GM12873 (cell line): ENCODE results near the gene EHD1.

Experiments
- TF ChIP-seq, protein P1 (sequence below): IDR thresholded peaks from 2 replicates; pipeline ENCODE4 v1.5.1; 2012; ENCODE audit warnings: low read depth, mild to moderate bottlenecking, moderate library complexity, low read length, control low read depth; ENCODE audit not compliant: insufficient read depth; ENCODE audit errors: missing control alignments

EHD1 gene

DNA sequence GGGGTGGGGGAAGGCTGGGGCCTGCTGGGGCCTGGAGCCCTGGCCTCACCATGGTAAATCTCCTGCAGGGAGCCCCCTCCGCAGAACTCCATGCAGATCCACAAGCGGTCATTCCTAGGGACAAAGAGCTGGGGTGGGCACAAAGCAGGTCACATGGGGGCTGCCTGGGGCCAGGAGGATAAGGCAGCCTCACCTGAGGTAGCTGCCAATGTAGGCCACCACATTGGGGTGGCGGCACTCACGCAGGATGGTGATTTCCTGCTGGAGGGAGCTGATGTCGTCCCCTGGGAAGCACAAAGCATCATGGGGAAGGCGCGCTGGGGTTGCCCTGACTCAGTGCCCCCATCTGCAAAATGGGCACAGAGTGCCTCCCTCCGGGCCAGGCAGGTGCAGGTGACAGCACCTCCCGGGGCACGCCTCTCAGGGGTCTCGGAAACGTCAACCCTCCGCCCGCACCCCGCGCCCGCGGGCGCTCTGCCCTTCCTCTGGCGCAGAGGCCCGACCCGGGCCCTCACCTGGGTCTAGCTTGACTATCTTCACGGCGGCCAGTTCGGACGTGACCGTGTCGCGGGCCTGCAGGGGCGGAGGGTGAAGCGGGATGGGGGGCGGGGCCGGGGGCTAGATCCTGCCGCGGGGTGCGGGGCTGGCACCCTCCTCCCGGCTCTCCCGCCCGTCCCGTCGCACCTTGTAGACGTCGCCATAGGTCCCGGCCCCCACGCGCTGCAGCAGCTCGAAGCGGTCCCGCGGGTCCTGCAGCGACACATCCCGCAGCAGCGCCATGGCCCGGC, 75.9 kb downstream of the EHD1 start:
- TF ChIP-seq, protein P1, sequence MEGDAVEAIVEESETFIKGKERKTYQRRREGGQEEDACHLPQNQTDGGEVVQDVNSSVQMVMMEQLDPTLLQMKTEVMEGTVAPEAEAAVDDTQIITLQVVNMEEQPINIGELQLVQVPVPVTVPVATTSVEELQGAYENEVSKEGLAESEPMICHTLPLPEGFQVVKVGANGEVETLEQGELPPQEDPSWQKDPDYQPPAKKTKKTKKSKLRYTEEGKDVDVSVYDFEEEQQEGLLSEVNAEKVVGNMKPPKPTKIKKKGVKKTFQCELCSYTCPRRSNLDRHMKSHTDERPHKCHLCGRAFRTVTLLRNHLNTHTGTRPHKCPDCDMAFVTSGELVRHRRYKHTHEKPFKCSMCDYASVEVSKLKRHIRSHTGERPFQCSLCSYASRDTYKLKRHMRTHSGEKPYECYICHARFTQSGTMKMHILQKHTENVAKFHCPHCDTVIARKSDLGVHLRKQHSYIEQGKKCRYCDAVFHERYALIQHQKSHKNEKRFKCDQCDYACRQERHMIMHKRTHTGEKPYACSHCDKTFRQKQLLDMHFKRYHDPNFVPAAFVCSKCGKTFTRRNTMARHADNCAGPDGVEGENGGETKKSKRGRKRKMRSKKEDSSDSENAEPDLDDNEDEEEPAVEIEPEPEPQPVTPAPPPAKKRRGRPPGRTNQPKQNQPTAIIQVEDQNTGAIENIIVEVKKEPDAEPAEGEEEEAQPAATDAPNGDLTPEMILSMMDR: no peak
